SK-N-SH (cell line): ENCODE data around the gene IGF2R.
A peak's percentile ranks its signal among the peaks of the same experiment; 100 is the strongest.

Experiments used
- CTCF ChIP-seq: fragments of 200-600 bp; sonication (generic); IDR thresholded peaks from 2 replicates; pipeline ENCODE4 v1.6.1; 2017; ENCODE audit warnings: antibody characterized with exemption, mild to moderate bottlenecking, moderate library complexity
- FOXM1 ChIP-seq: IDR thresholded peaks from 2 replicates; pipeline ENCODE4 v1.4.0; 2012; ENCODE audit warnings: low read depth, mild to moderate bottlenecking
- JUND ChIP-seq: IDR thresholded peaks from 2 replicates; pipeline ENCODE4 v1.4.0; 2012
- MAX ChIP-seq: IDR thresholded peaks from 2 replicates; pipeline ENCODE4 v1.4.0; 2012; ENCODE audit warnings: low read depth
- MXI1 ChIP-seq: IDR thresholded peaks from 2 replicates; pipeline ENCODE4 v1.6.1; 2012; ENCODE audit warnings: mild to moderate bottlenecking, low read depth, low read length, improper control_type of control experiment
- NFIC ChIP-seq: IDR thresholded peaks from 2 replicates; pipeline ENCODE4 v1.4.0; 2012; ENCODE audit warnings: borderline replicate concordance
- TCF12 ChIP-seq: IDR thresholded peaks from 2 replicates; pipeline ENCODE4 v1.4.0; 2012
- USF1 ChIP-seq: IDR thresholded peaks from 2 replicates; pipeline ENCODE4 v1.4.0; 2012; ENCODE audit warnings: low read depth, borderline replicate concordance
- YY1 ChIP-seq: IDR thresholded peaks from 2 replicates; pipeline ENCODE4 v1.4.0; 2012; ENCODE audit warnings: low read depth, mild to moderate bottlenecking

- TF ChIP-seq CTCF (peak; percentile 78), TCF12 (no peak), JUND (no peak), MAX (no peak), NFIC (0 out of 2 replicates have a peak, but pooled peaks have one; percentile 5), YY1 (no peak), USF1 (no peak), MXI1 (no peak), FOXM1 (no peak)
Observed at GRCh38 chr6:160137989-160138835, 169.3 kb downstream of the IGF2R start.
